Endothelial cell of umbilical vein (primary cell): ENCODE measurements around the gene INTS6L.

Experiments used
- EZH2 ChIP-seq: IDR thresholded peaks from 2 replicates; pipeline ENCODE4 v1.6.1; 2012; ENCODE audit warnings: borderline replicate concordance, low read depth, mild to moderate bottlenecking, moderate library complexity, low read length, inconsistent platforms; ENCODE audit not compliant: severe bottlenecking
- POLR2A ChIP-seq: IDR thresholded peaks from 2 replicates; pipeline ENCODE4 v1.6.1; 2012; ENCODE audit warnings: low read depth, mild to moderate bottlenecking, control low read depth, low read length
- POLR2AphosphoS5 ChIP-seq: IDR thresholded peaks from 2 replicates; pipeline ENCODE4 v1.6.1; 2012; ENCODE audit warnings: low read depth, mild to moderate bottlenecking, control low read depth, low read length, moderate library complexity; ENCODE audit not compliant: insufficient read depth
- TF ChIP-seq, protein P1 (sequence below), 2 donors: IDR thresholded peaks; 1 replicate in 1 of 2; 2 replicates in 1 of 2; pipeline ENCODE4 v1.5.1; 2011; ENCODE audit warnings: low read length in 2 of 2, mild to moderate bottlenecking in 2 of 2, moderate library complexity in 2 of 2, control low read depth in 1 of 2, inconsistent platforms in 1 of 2, low read depth in 1 of 2; ENCODE audit not compliant: insufficient read depth in 1 of 2; ENCODE audit errors: extremely low read depth in 1 of 2

DNA sequence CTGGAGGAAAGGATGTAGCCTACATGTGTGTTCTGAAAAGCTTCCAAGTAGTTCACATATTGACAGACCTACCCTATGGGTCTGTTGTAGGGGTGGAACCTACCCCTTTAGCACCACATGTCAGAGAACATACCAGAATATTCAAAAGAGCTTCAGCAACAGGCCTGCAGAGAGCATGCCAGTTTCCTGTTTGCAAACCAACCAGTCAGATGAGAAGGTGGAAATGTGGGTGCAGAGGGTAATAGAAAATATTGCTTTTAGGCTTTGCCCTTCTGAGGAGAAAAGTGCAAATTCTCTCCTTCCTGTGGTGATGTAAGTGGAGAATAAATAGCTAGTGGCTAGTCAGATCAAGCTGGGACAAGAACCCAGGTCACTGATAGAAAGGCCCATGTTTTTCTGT is 16.4 kb downstream of the INTS6L start:
- TF ChIP-seq, protein P1, sequence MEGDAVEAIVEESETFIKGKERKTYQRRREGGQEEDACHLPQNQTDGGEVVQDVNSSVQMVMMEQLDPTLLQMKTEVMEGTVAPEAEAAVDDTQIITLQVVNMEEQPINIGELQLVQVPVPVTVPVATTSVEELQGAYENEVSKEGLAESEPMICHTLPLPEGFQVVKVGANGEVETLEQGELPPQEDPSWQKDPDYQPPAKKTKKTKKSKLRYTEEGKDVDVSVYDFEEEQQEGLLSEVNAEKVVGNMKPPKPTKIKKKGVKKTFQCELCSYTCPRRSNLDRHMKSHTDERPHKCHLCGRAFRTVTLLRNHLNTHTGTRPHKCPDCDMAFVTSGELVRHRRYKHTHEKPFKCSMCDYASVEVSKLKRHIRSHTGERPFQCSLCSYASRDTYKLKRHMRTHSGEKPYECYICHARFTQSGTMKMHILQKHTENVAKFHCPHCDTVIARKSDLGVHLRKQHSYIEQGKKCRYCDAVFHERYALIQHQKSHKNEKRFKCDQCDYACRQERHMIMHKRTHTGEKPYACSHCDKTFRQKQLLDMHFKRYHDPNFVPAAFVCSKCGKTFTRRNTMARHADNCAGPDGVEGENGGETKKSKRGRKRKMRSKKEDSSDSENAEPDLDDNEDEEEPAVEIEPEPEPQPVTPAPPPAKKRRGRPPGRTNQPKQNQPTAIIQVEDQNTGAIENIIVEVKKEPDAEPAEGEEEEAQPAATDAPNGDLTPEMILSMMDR (IDR thresholded peaks at IDR 0.05; ENCODE audit: extremely low read depth in 1 of 2, insufficient read depth in 1 of 2, low read depth in 1 of 2, low read length in 2 of 2), result no peak
- TF ChIP-seq EZH2, result no peak
- TF ChIP-seq POLR2AphosphoS5, result no peak
- no peak for TF ChIP-seq POLR2A
